Suprapubic skin (tissue), 4 donors: ENCODE results near the gene MYL9. TPM values are rescaled to one million over a fixed set of nuclear protein-coding genes. Genes with fewer than 3 reads are reported as not detected.
A peak's percentile ranks its signal among the peaks of the same experiment; 100 is the strongest.

Experiments
- DNase-seq, 2 donors: peaks; one replicate each; pipeline ENCODE4 v3.0.0-alpha.2; 2019; ENCODE audit warnings: low spot score in 2 of 2
- H3K27ac ChIP-seq: fragments of 200-600 bp; sonication (generic); one replicate; pipeline ENCODE4 v1.5.1; 2019
- H3K27me3 ChIP-seq: fragments of 200-600 bp; sonication (generic); one replicate; pipeline ENCODE4 v1.5.1; 2019
- H3K36me3 ChIP-seq: fragments of 200-600 bp; sonication (generic); one replicate; pipeline ENCODE4 v1.5.1; 2019
- H3K4me1 ChIP-seq: fragments of 200-600 bp; sonication (generic); one replicate; pipeline ENCODE4 v1.5.1; 2019
- H3K4me3 ChIP-seq: fragments of 200-600 bp; sonication (generic); one replicate; pipeline ENCODE4 v1.5.1; 2019; ENCODE audit warnings: mild to moderate bottlenecking
- H3K9me3 ChIP-seq: fragments of 200-600 bp; sonication (generic); one replicate; pipeline ENCODE4 v1.5.1; 2019
- CTCF ChIP-seq, 2 donors: fragments of 200-600 bp in 1 of 2; fragments of 450-650 bp in 1 of 2; sonication (generic) in 1 of 2; IDR thresholded peaks; one replicate each; pipeline ENCODE4 v1.5.1; 2016 to 2019; ENCODE audit warnings: antibody characterized with exemption in 2 of 2, mild to moderate bottlenecking in 1 of 2, moderate library complexity in 1 of 2
- EP300 ChIP-seq: sonication (generic); formaldehyde crosslinking; IDR thresholded peaks from one replicate; pipeline ENCODE4 v1.6.1; 2017; ENCODE audit warnings: antibody characterized with exemption
- POLR2A ChIP-seq, 2 donors: fragments of 450-650 bp; IDR thresholded peaks; one replicate each; pipeline ENCODE4 v1.6.1; 2017; ENCODE audit warnings: antibody characterized with exemption in 2 of 2, mild to moderate bottlenecking in 2 of 2, moderate library complexity in 2 of 2
- POLR2AphosphoS5 ChIP-seq, 3 donors: sonication (generic); formaldehyde crosslinking; IDR thresholded peaks; one replicate each; pipeline ENCODE4 v1.6.1; 2017; ENCODE audit warnings: antibody characterized with exemption in 3 of 3
- WGBS: methylation state at CpG from one replicate; pipeline ENCODE4 v1.1.5; 2018; 5-methylcytosine and 5-hydroxymethylcytosine counted together
- total RNA-seq, 4 donors: library from RNA; depleted of rRNA; stranded (reverse); fragments of >200 nt; gene quantifications; one replicate each; pipeline ENCODE4 v1.1.0, GENCODE V29; 2016

Gene MYL9
- total RNA-seq, 4 donors from 2014 or later, result 29.4 to 34.0 (median 30.7) TPM

GRCh38 chr20:36532388-36532787 is 8.9 kb upstream of the MYL9 start:
- TF ChIP-seq POLR2A (IDR thresholded peaks at IDR 0.05) (no peak), CTCF (IDR thresholded peaks at IDR 0.05) (no peak), POLR2AphosphoS5 (IDR thresholded peaks at IDR 0.05) (no peak), EP300 (no peak)
- Histone ChIP-seq H3K4me1 (no peaks in the 10 kb centered on the region), H3K27me3 (no peaks in the 10 kb centered on the region), H3K4me3 (no peak overlapping the region), H3K9me3 (no peaks in the 10 kb centered on the region), H3K27ac (no peak overlapping the region), H3K36me3 (peaks cover 15% of the 10 kb centered on the region)
- WGBS, result 73% methylated on average over 10 of the region's 10 CpGs
- no peak for DNase-seq

DNA sequence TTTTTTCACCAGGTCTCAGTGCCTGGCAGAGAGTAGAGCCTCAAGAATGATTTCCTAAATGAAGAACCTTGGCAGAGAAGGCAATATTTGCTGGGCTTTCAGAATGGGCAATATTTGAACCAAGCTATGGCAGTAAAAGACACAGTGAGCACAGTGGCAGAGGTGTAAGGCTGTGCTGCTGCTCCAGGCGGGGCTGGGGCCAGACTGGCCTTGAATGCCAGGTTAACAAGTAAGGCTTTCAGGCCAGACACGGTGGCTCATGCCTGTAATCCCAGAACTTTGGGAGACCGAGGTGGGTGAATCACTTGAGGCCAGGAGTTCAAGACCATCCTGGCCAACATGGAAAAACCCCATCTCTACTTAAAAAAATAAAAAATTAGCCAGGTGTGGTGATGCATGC is 8.5 kb upstream of the MYL9 start:
- WGBS, result 79% methylated on average over 3 of the region's 3 CpGs

DNA sequence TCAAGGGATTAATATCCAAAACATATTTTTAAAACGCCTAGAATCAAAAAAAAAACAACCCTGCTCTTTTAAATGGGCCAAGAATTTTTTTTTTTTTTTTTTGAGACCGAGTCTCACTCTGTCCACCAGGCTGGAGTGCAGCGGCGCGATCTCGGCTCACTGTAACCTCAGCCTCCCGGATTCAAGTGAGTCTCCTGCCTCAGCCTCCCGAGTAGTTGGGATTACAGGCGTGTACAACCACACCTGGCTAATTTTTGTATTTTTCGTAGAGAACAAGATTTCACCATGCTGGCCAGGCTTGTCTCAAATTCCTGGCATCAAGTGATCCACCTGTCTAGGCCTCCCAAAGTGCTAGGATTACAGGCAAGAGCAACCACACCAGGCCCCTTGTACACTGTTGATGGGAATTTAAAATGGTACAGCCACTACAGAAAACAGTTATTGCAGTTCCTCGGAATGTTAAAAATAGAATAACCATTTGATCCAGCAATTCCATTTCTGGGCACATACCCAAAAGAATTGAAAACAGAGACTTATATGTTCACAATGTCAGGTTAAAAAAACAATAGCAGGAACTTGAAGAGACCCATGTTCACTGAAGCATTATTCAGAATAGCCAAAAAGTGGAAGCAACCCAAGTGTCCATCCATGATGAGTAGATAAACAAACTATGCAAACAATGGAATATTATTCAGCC is 3.1 kb upstream of the MYL9 start:
- Histone ChIP-seq H3K4me3 (no peak overlapping the region), H3K27me3 (no peaks in the 10 kb centered on the region), H3K27ac (no peak overlapping the region), H3K36me3 (no peaks in the 10 kb centered on the region), H3K4me1 (peaks cover 28% of the 10 kb centered on the region), H3K9me3 (no peaks in the 10 kb centered on the region)
- 77% methylated on average over 11 of the region's 11 CpGs for WGBS
- DNase-seq, result no peak
- no peak for TF ChIP-seq POLR2A (IDR thresholded peaks at IDR 0.05)

More for the DNA sequence above, 8.5 kb upstream of the MYL9 start:
- no peak for DNase-seq
- H3K4me1 ChIP-seq, result no peaks in the 10 kb centered on the region
- H3K36me3 ChIP-seq, result peaks cover 11% of the 10 kb centered on the region
- H3K9me3 ChIP-seq, result no peaks in the 10 kb centered on the region
- no peak for TF ChIP-seq EP300
- TF ChIP-seq CTCF (IDR thresholded peaks at IDR 0.05), result no peak
- no peak for TF ChIP-seq POLR2A (IDR thresholded peaks at IDR 0.05)
- no peak for TF ChIP-seq POLR2AphosphoS5 (IDR thresholded peaks at IDR 0.05)
- no peak overlapping the region for H3K27ac ChIP-seq
- H3K4me3 ChIP-seq, result no peak overlapping the region
- H3K27me3 ChIP-seq, result no peaks in the 10 kb centered on the region

DNA sequence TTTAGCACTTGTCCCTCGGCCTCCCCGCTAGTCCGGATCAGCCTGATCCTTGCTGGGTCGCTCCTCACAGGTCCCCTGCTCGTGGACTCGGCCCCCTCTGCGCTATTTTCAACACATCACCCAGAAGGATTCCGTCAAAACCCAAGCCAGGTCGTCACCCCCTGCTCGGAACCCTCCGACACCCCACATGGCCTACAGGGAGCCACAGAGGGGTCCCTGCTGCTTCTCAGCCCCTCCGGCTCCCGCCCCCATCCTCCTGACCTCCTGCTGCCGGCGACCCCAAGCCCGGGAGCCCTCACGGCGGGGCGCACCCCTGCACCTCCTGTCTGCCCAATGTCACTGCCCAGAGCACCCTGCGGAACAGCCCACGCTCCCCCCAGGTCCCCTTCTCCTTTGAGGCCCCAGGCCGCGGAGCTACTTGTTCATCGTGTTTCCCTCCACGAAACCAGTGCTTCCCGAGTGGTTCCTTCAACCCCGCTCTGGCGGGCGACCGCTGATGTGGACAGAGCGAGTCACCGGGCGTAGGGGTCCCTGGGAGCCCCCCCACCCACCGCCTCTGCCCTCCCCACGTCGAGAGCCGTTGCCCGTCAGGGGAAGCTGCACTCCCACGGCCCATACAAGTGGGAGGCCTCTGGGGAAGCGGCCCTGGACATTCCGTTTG is 638 bp upstream of the MYL9 start:
- no peaks in the 10 kb centered on the region for H3K9me3 ChIP-seq
- no peaks in the 10 kb centered on the region for H3K27me3 ChIP-seq
- H3K36me3 ChIP-seq, result peaks cover 3% of the 10 kb centered on the region
- 57% methylated on average over 28 of the region's 41 CpGs for WGBS
- H3K27ac ChIP-seq, result peak overlapping the region; percentile 89
- peaks cover 42% of the 10 kb centered on the region for H3K4me1 ChIP-seq
- no peak for DNase-seq
- TF ChIP-seq CTCF (IDR thresholded peaks at IDR 0.05) (no peak), POLR2AphosphoS5 (IDR thresholded peaks at IDR 0.05) (no peak), POLR2A (IDR thresholded peaks at IDR 0.05) (no peak), EP300 (no peak)
- peak overlapping the region; percentile 63 for H3K4me3 ChIP-seq

DNA sequence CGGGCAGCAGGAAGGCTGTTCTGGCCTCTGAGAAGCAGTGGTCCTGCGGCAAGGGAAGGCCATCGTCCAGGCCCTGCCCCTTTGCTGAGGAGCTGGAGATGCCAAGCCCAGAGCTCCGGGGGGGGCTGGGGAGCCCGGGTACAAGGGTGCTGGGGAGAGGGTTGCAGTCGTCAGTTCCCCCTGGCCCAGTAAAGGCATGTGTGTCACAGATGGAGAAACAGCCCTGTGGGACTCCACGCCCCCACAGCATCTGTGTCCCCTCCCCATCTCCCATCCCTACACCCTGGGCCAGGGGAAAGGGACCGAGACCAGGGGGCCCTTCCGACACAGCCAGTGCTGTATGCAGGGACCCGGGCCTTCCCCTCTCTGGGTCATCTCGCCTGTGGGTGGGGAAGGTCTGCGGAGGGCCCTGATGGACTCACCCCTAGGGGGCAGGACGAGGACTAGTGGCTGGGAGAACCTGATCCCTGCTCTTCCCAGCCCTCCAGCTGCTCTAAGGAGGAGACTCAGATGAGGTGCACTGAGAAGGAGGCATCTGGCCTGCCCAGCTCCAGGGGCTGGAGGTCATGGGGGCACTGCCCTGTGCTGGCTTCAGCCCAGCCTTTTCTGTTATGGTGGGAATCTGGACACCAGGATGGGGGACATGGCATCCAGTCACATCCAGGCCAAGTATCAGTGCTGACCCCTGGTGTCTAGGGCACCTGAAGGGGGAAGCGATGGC is 609 bp downstream of the MYL9 start:
- Histone ChIP-seq H3K9me3 (no peaks in the 10 kb centered on the region), H3K4me1 (peaks cover 42% of the 10 kb centered on the region), H3K27ac (peak overlapping the region; percentile 89), H3K4me3 (peak overlapping the region; percentile 63), H3K36me3 (peaks cover 12% of the 10 kb centered on the region), H3K27me3 (no peaks in the 10 kb centered on the region)
- WGBS, result 47% methylated on average over 2 of the region's 14 CpGs
- DNase-seq, result no peak
- TF ChIP-seq CTCF (IDR thresholded peaks at IDR 0.05) (peak in 1 of 2 donors; percentile 29), EP300 (no peak)
